Gastroesophageal sphincter (tissue), 4 donors: ENCODE results near the gene GAS5. TPM values are rescaled to one million over a fixed set of nuclear protein-coding genes. Genes with fewer than 3 reads are reported as not detected.

Experiments
- ATAC-seq: fragments of 150-250 bp; one replicate; pipeline ENCODE4 v1.9.1; 2016; ENCODE audit warnings: mild to moderate bottlenecking, moderate library complexity
- H3K27ac ChIP-seq, 4 donors: fragments of 200-600 bp; sonication (generic) in 3 of 4; 1 replicate in 3 of 4; 2 replicates in 1 of 4; pipeline ENCODE4 v1.5.1; 2016 to 2019
- H3K27me3 ChIP-seq: fragments of 200-600 bp; sonication (generic); one replicate; pipeline ENCODE4 v1.5.1; 2019
- H3K36me3 ChIP-seq, 2 donors: fragments of 200-600 bp; sonication (generic); one replicate each; pipeline ENCODE4 v1.5.1; 2019; ENCODE audit warnings: control low read depth in 1 of 2
- H3K4me1 ChIP-seq, 3 donors: fragments of 200-600 bp; sonication (generic); 1 replicate in 2 of 3; 2 replicates in 1 of 3; pipeline ENCODE4 v1.5.1; 2016 to 2019; ENCODE audit warnings: control low read depth in 2 of 3
- H3K4me3 ChIP-seq, 2 donors: fragments of 200-600 bp; sonication (generic); one replicate each; pipeline ENCODE4 v1.5.1; 2019; ENCODE audit warnings: mild to moderate bottlenecking in 1 of 2, moderate library complexity in 1 of 2
- H3K9me3 ChIP-seq, 3 donors: fragments of 200-600 bp; sonication (generic); one replicate each; pipeline ENCODE4 v1.5.1; 2017 to 2019; ENCODE audit warnings: control low read depth in 2 of 3
- CTCF ChIP-seq, 4 experiments: fragments of 200-600 bp in 2 of 4; fragments of 450-650 bp in 2 of 4; sonication (generic) in 1 of 4; IDR thresholded peaks; one replicate each; pipeline ENCODE4 v1.5.1; 2017 to 2019; ENCODE audit warnings: antibody characterized with exemption in 4 of 4, mild to moderate bottlenecking in 2 of 4, moderate library complexity in 2 of 4
- EP300 ChIP-seq: sonication (generic); formaldehyde crosslinking; IDR thresholded peaks from one replicate; pipeline ENCODE4 v1.6.1; 2017; ENCODE audit warnings: antibody characterized with exemption, mild to moderate bottlenecking
- POLR2A ChIP-seq, 2 donors: fragments of 450-650 bp; IDR thresholded peaks; one replicate each; pipeline ENCODE4 v1.6.1; 2017; ENCODE audit warnings: antibody characterized with exemption in 2 of 2, mild to moderate bottlenecking in 2 of 2, moderate library complexity in 1 of 2
- POLR2AphosphoS5 ChIP-seq: sonication (generic); formaldehyde crosslinking; IDR thresholded peaks from one replicate; pipeline ENCODE4 v1.6.1; 2017; ENCODE audit warnings: antibody characterized with exemption
- WGBS, 2 donors: methylation state at CpG; one replicate each; pipeline ENCODE4 v1.1.5; 2018; ENCODE audit warnings: low coverage in 1 of 2; 5-methylcytosine and 5-hydroxymethylcytosine counted together
- total RNA-seq, 4 donors: library from RNA; depleted of rRNA; stranded (reverse); fragments of >200 nt; gene quantifications; one replicate each; pipeline ENCODE4 v1.1.0, GENCODE V29; 2016

GAS5 gene
- total RNA-seq = 100 to 1,000 TPM; 104 to 330 (median 210) TPM

- ATAC-seq = peak; percentile 96
- H3K27me3 ChIP-seq = no peaks in the 10 kb centered on the region
- H3K36me3 ChIP-seq = peaks cover 0 to 56% of the 10 kb centered on the region in 2 donors
- 0 to 2% methylated on average over 9 to 20 of the region's 30 CpGs for WGBS, 2 donors
- TF ChIP-seq POLR2AphosphoS5 = peak; percentile 97
- peak; percentile 91 to 92 for TF ChIP-seq POLR2A (IDR thresholded peaks at IDR 0.05)
- TF ChIP-seq EP300 = no peak
- peaks cover 0 to 60% (median 7%) of the 10 kb centered on the region in 3 donors for H3K4me1 ChIP-seq
- peak within 1 kb of the TSS; percentile 71 to 97 (median 92) for H3K27ac ChIP-seq
- H3K9me3 ChIP-seq = no peaks in the 10 kb centered on the region
- H3K4me3 ChIP-seq = peak within 1 kb of the TSS; percentile 74 to 89
Observed at GRCh38 chr1:173867753-173868265, at the start of gene GAS5. GAS5 (minus strand) TSS chr1:173867989.

- H3K27ac ChIP-seq = no peak within 1 kb of the TSS
- no peak for TF ChIP-seq EP300
- no peak for TF ChIP-seq CTCF (IDR thresholded peaks at IDR 0.05)
- TF ChIP-seq POLR2AphosphoS5 = no peak
- TF ChIP-seq POLR2A (IDR thresholded peaks at IDR 0.05) = no peak
- WGBS, 2 donors = 100% methylated on average over 2 of the region's 3 CpGs; no CpG with 5 or more reads in 1 of the 2 donors
Observed at GRCh38 chr1:173917149-173917548, 49.4 kb upstream of the GAS5 start, which contains the start of gene SERPINC1. SERPINC1 (minus strand) TSS chr1:173917327; CDS start chr1:173917259, 68 bp downstream.

GRCh38 chr1:173916667-173917066 lies 48.9 kb upstream of the GAS5 start:
- WGBS, 2 donors = 71 to 100% methylated on average over 1 to 4 of the region's 4 CpGs
- H3K27ac ChIP-seq = no peak overlapping the region
- TF ChIP-seq EP300 (no peak), POLR2AphosphoS5 (no peak), CTCF (IDR thresholded peaks at IDR 0.05) (no peak), POLR2A (IDR thresholded peaks at IDR 0.05) (no peak)
- no peak overlapping the region for H3K4me3 ChIP-seq
- H3K27me3 ChIP-seq = no peaks in the 10 kb centered on the region
- no peak for ATAC-seq
- H3K4me1 ChIP-seq = no peaks in the 10 kb centered on the region
- no peaks in the 10 kb centered on the region for H3K36me3 ChIP-seq
- no peaks in the 10 kb centered on the region for H3K9me3 ChIP-seq

More at GRCh38 chr1:173917149-173917548, 49.4 kb upstream of the GAS5 start, which contains the start of gene SERPINC1:
- Histone ChIP-seq H3K4me1 (no peaks in the 10 kb centered on the region), H3K9me3 (no peaks in the 10 kb centered on the region), H3K4me3 (no peak within 1 kb of the TSS), H3K27me3 (no peaks in the 10 kb centered on the region), H3K36me3 (no peaks in the 10 kb centered on the region)
- ATAC-seq = no peak

- no peaks in the 10 kb centered on the region for H3K4me1 ChIP-seq
- no peaks in the 10 kb centered on the region for H3K9me3 ChIP-seq
- ATAC-seq = no peak
- H3K27me3 ChIP-seq = no peaks in the 10 kb centered on the region
- 68 to 87% methylated on average over 2 of the region's 2 CpGs for WGBS, 2 donors
- no peaks in the 10 kb centered on the region for H3K36me3 ChIP-seq
- no peak for TF ChIP-seq POLR2A (IDR thresholded peaks at IDR 0.05)
- TF ChIP-seq CTCF (IDR thresholded peaks at IDR 0.05) = no peak
- TF ChIP-seq EP300 = no peak
- no peak overlapping the region for H3K4me3 ChIP-seq
- no peak overlapping the region for H3K27ac ChIP-seq
Observed at GRCh38 chr1:173915596-173915995, 47.8 kb upstream of the GAS5 start.

GRCh38 chr1:173914366-173914871 lies 46.6 kb upstream of the GAS5 start:
- ATAC-seq = no peak
- Histone ChIP-seq H3K27ac (no peak overlapping the region), H3K27me3 (no peaks in the 10 kb centered on the region), H3K36me3 (peaks cover 0 to 7% of the 10 kb centered on the region in 2 donors), H3K4me1 (no peaks in the 10 kb centered on the region), H3K9me3 (no peaks in the 10 kb centered on the region), H3K4me3 (no peak overlapping the region)
- WGBS, 2 donors = 58 to 79% methylated on average over 2 to 10 of the region's 13 CpGs
- TF ChIP-seq EP300 (no peak), POLR2A (IDR thresholded peaks at IDR 0.05) (no peak), CTCF (IDR thresholded peaks at IDR 0.05) (peak in 1 of 4 experiments; percentile 11), POLR2AphosphoS5 (no peak)
